Activated naive CD8-positive, alpha-beta T cell treated with anti-CD3 and anti-CD28 coated beads for 36 hours (primary cell): ENCODE measurements around the gene TAS1R2. TPM values are rescaled to one million over a fixed set of nuclear protein-coding genes. Genes with fewer than 3 reads are reported as not detected.

Experiments
- DNase-seq: peaks from one replicate; pipeline ENCODE4 v3.0.0; 2021
- H3K27ac Mint-ChIP-seq: one replicate; pipeline ENCODE4 v1.8.0; 2022; ENCODE audit warnings: mild to moderate bottlenecking, moderate library complexity, mixed read lengths
- H3K27me3 Mint-ChIP-seq: one replicate; pipeline ENCODE4 v1.8.0; 2022; ENCODE audit warnings: mild to moderate bottlenecking, mixed read lengths
- H3K36me3 Mint-ChIP-seq: one replicate; pipeline ENCODE4 v1.8.0; 2021; ENCODE audit warnings: mild to moderate bottlenecking, mixed read lengths
- H3K4me1 Mint-ChIP-seq: one replicate; pipeline ENCODE4 v1.8.0; 2021; ENCODE audit warnings: mixed read lengths
- H3K4me3 Mint-ChIP-seq: one replicate; pipeline ENCODE4 v1.8.0; 2022; ENCODE audit warnings: mild to moderate bottlenecking, moderate library complexity, mixed read lengths
- H3K9me3 Mint-ChIP-seq: one replicate; pipeline ENCODE4 v1.8.0; 2022; ENCODE audit warnings: mixed read lengths
- total RNA-seq, 2 experiments: library from RNA; stranded (reverse); gene quantifications; one replicate each; pipeline ENCODE4 v1.2.3, GENCODE V29; 2021

TAS1R2 gene
- total RNA-seq, 2 experiments from 2014 or later, result not detected

- H3K36me3 Mint-ChIP-seq, result no peaks in the 10 kb centered on the region
- peaks cover 29% of the 10 kb centered on the region for H3K27me3 Mint-ChIP-seq
- H3K4me1 Mint-ChIP-seq, result no peaks in the 10 kb centered on the region
- no peaks in the 10 kb centered on the region for H3K9me3 Mint-ChIP-seq
- DNase-seq, result no peak
- no peak overlapping the region for H3K27ac Mint-ChIP-seq
- H3K4me3 Mint-ChIP-seq, result no peak overlapping the region
Observed at GRCh38 chr1:18795002-18795689, 64.3 kb downstream of the TAS1R2 start.

GRCh38 chr1:18794561-18794960 lies 64.9 kb downstream of the TAS1R2 start:
- H3K36me3 Mint-ChIP-seq, result no peaks in the 10 kb centered on the region

GRCh38 chr1:18794051-18794450 lies 65.4 kb downstream of the TAS1R2 start:
- Mint-ChIP-seq H3K27ac (no peak overlapping the region), H3K4me3 (no peak overlapping the region), H3K36me3 (no peaks in the 10 kb centered on the region), H3K4me1 (no peaks in the 10 kb centered on the region), H3K27me3 (peaks cover 37% of the 10 kb centered on the region), H3K9me3 (no peaks in the 10 kb centered on the region)
- no peak for DNase-seq

More at GRCh38 chr1:18794561-18794960, 64.9 kb downstream of the TAS1R2 start:
- Mint-ChIP-seq H3K27ac (no peak overlapping the region), H3K27me3 (peaks cover 35% of the 10 kb centered on the region), H3K4me3 (no peak overlapping the region), H3K9me3 (no peaks in the 10 kb centered on the region), H3K4me1 (no peaks in the 10 kb centered on the region)
- DNase-seq, result no peak

- Mint-ChIP-seq H3K27me3 (peaks cover 37% of the 10 kb centered on the region), H3K4me3 (no peak overlapping the region), H3K36me3 (no peaks in the 10 kb centered on the region), H3K27ac (no peak overlapping the region), H3K9me3 (no peaks in the 10 kb centered on the region), H3K4me1 (no peaks in the 10 kb centered on the region)
- DNase-seq, result no peak
Observed at GRCh38 chr1:18793164-18793563, 66.3 kb downstream of the TAS1R2 start.

- H3K27me3 Mint-ChIP-seq, result peaks cover 38% of the 10 kb centered on the region
Observed at GRCh38 chr1:18792747-18793146, 66.7 kb downstream of the TAS1R2 start.

More at GRCh38 chr1:18792747-18793146, 66.7 kb downstream of the TAS1R2 start:
- Mint-ChIP-seq H3K4me3 (no peak overlapping the region), H3K27ac (no peak overlapping the region), H3K4me1 (no peaks in the 10 kb centered on the region), H3K36me3 (no peaks in the 10 kb centered on the region), H3K9me3 (no peaks in the 10 kb centered on the region)
- no peak for DNase-seq

Other genes with a start within 250 kb of the TAS1R2 start
- gene PAX7, start 228.8 kb downstream of the TAS1R2 start, total RNA-seq, result not detected
- 1 to 10 TPM; 3.9 to 4.7 TPM for gene ALDH4A1, start 42.9 kb upstream of the TAS1R2 start, total RNA-seq
- gene IFFO2, start 97.0 kb upstream of the TAS1R2 start, total RNA-seq, result 10 to 100 TPM; 21.4 to 21.7 TPM